H1 (cell line): ENCODE data around the gene STYXL1. TPM values are rescaled to one million over a fixed set of nuclear protein-coding genes. Genes with fewer than 3 reads are reported as not detected.

ENCODE experiments used
- CTCF ChIA-PET: fragments of 300-600 bp; sonication (Branson Sonifier 250); formaldehyde crosslinking; loops from one replicate; lab custom pipeline; 2021; ENCODE audit not compliant: partially characterized antibody; lab: Charles Lee
- POLR2A ChIA-PET: fragments of 300-600 bp; sonication (Branson Sonifier 250); formaldehyde crosslinking; loops from one replicate; lab custom pipeline; 2021; ENCODE audit warnings: inconsistent platforms; ENCODE audit not compliant: partially characterized antibody; lab: Charles Lee
- DNase-seq, 2 experiments: peaks; one replicate each; pipeline versions ENCODE4 v3.0.0 to v3.0.0-alpha.2; 2010 to 2022; ENCODE audit warnings: low spot score in 2 of 2, low read depth in 1 of 2, mixed read lengths in 1 of 2
- FAIRE-seq: peaks from 2 replicates; lab custom pipeline; 2011; peaks lifted over from hg19 to GRCh38; lab: Jason Lieb, UNC
- H2AFZ ChIP-seq: 2 replicates; pipeline ENCODE4 v1.8.1; 2012; ENCODE audit warnings: low read length, inconsistent platforms
- H2AK5ac ChIP-seq: 2 replicates; pipeline ENCODE4 v1.6.1; 2013; ENCODE audit warnings: low read depth, low read length
- H2BK120ac ChIP-seq: replicated peaks from 2 replicates; pipeline ENCODE3; 2013; ENCODE audit warnings: low read depth, low read length, inconsistent platforms
- H2BK12ac ChIP-seq: 2 replicates; pipeline ENCODE4 v1.6.1; 2013; ENCODE audit warnings: low read depth, low read length
- H2BK15ac ChIP-seq: 2 replicates; pipeline ENCODE4 v1.6.1; 2013; ENCODE audit warnings: low read length
- H2BK20ac ChIP-seq: 2 replicates; pipeline ENCODE4 v1.6.1; 2013; ENCODE audit warnings: low read length
- H2BK5ac ChIP-seq: 2 replicates; pipeline ENCODE4 v1.6.1; 2013; ENCODE audit warnings: low read depth, low read length
- H3K14ac ChIP-seq: 2 replicates; pipeline ENCODE4 v1.6.1; 2013; ENCODE audit warnings: inconsistent platforms; ENCODE audit not compliant: insufficient read length
- H3K18ac ChIP-seq: 2 replicates; pipeline ENCODE4 v1.6.1; 2013; ENCODE audit warnings: low read length; ENCODE audit errors: extremely low read depth
- H3K23ac ChIP-seq: 2 replicates; pipeline ENCODE4 v1.6.1; 2013; ENCODE audit warnings: inconsistent platforms; ENCODE audit not compliant: insufficient read length
- H3K23me2 ChIP-seq: 2 replicates; pipeline ENCODE4 v1.6.1; 2013; ENCODE audit warnings: low read depth, low read length
- H3K27ac ChIP-seq: 2 replicates; pipeline ENCODE4 v1.6.1; 2011; ENCODE audit warnings: low read depth, low read length, inconsistent platforms
- H3K27me3 ChIP-seq, 4 experiments: replicated peaks in 1 of 4; 1 replicate in 1 of 4; 2 replicates in 3 of 4; pipeline versions ENCODE4 v1.6.1 to v1.8.1; 2011 to 2013; ENCODE audit warnings: low read length in 3 of 4, mild to moderate bottlenecking in 3 of 4, inconsistent platforms in 2 of 4, mixed read lengths in 2 of 4, moderate library complexity in 1 of 4; ENCODE audit not compliant: control insufficient read depth in 3 of 4, insufficient read depth in 3 of 4; ENCODE audit errors: extremely low read depth in 1 of 4
- H3K36me3 ChIP-seq, 4 experiments: 2 replicates each; pipeline versions ENCODE4 v1.6.1 to v1.8.1; 2011 to 2013; ENCODE audit warnings: mild to moderate bottlenecking in 4 of 4, low read length in 3 of 4, moderate library complexity in 2 of 4, control low read depth in 1 of 4, inconsistent platforms in 1 of 4; ENCODE audit not compliant: insufficient read depth in 4 of 4, control insufficient read depth in 2 of 4
- H3K4ac ChIP-seq: replicated peaks from 2 replicates; pipeline ENCODE3; 2013; ENCODE audit warnings: low read length, low read depth, mixed read lengths, inconsistent platforms; ENCODE audit not compliant: insufficient read length
- H3K4me1 ChIP-seq, 4 experiments: replicated peaks in 1 of 4; 1 replicate in 1 of 4; 2 replicates in 3 of 4; pipeline versions ENCODE4 v1.6.1 to v1.8.1; 2011 to 2013; ENCODE audit warnings: low read length in 3 of 4, inconsistent platforms in 2 of 4, mixed read lengths in 1 of 4; ENCODE audit not compliant: insufficient read depth in 4 of 4, control insufficient read depth in 3 of 4
- H3K4me2 ChIP-seq, 2 experiments: 2 replicates each; pipeline versions ENCODE4 v1.6.1 to v1.8.1; 2011 to 2013; ENCODE audit warnings: low read depth in 2 of 2, low read length in 2 of 2, control low read depth in 1 of 2, inconsistent platforms in 1 of 2, mild to moderate bottlenecking in 1 of 2; ENCODE audit not compliant: insufficient read depth in 1 of 2
- H3K4me3 ChIP-seq, 4 experiments: fragments of 200-600, 300-600 bp in 1 of 4; sonication (generic), shearing (Covaris generic), sonication (Bioruptor Twin) in 1 of 4; 2 replicates each; pipeline versions ENCODE4 v1.5.1 to v1.8.1; 2011 to 2016; ENCODE audit warnings: low read length in 4 of 4, low read depth in 3 of 4, control low read depth in 2 of 4, inconsistent platforms in 2 of 4, mild to moderate bottlenecking in 2 of 4, mixed read lengths in 1 of 4, moderate library complexity in 1 of 4; ENCODE audit not compliant: insufficient read depth in 2 of 4; ENCODE audit errors: extremely low read depth in 1 of 4
- H3K56ac ChIP-seq: replicated peaks from 2 replicates; pipeline ENCODE3; 2013; ENCODE audit warnings: low read depth, mild to moderate bottlenecking, mixed read lengths, low read length, inconsistent platforms; ENCODE audit not compliant: insufficient read length
- H3K79me1 ChIP-seq: 2 replicates; pipeline ENCODE4 v1.6.1; 2013; ENCODE audit warnings: low read depth, low read length, control low read depth
- H3K79me2 ChIP-seq, 2 experiments: 2 replicates each; pipeline versions ENCODE4 v1.6.1 to v1.8.1; 2012 to 2013; ENCODE audit warnings: low read length in 2 of 2, mild to moderate bottlenecking in 2 of 2, inconsistent platforms in 1 of 2; ENCODE audit not compliant: insufficient read depth in 2 of 2, control insufficient read depth in 1 of 2
- H3K9ac ChIP-seq, 4 experiments: replicated peaks in 1 of 4; 1 replicate in 1 of 4; 2 replicates in 3 of 4; pipeline versions ENCODE4 v1.6.1 to v1.8.1; 2011 to 2013; ENCODE audit warnings: low read depth in 3 of 4, low read length in 3 of 4, control low read depth in 2 of 4, mild to moderate bottlenecking in 2 of 4, moderate library complexity in 2 of 4, inconsistent platforms in 1 of 4; ENCODE audit errors: extremely low read depth in 1 of 4
- H3K9me3 ChIP-seq, 2 experiments: 2 replicates each; pipeline versions ENCODE4 v1.6.1 to v1.8.1; 2012 to 2013; ENCODE audit warnings: mild to moderate bottlenecking in 2 of 2, moderate library complexity in 2 of 2, control low read depth in 1 of 2, inconsistent platforms in 1 of 2, low read depth in 1 of 2, low read length in 1 of 2, mixed read lengths in 1 of 2; ENCODE audit not compliant: insufficient read depth in 2 of 2
- H4K20me1 ChIP-seq, 2 experiments: replicated peaks in 1 of 2; 2 replicates each; pipeline versions ENCODE3 to v1.8.1; 2011 to 2013; ENCODE audit warnings: inconsistent platforms in 2 of 2, low read length in 2 of 2, mild to moderate bottlenecking in 1 of 2; ENCODE audit not compliant: insufficient read depth in 2 of 2, control insufficient read depth in 1 of 2
- H4K5ac ChIP-seq: 2 replicates; pipeline ENCODE4 v1.6.1; 2013; ENCODE audit warnings: low read length, low read depth, mixed read lengths, inconsistent platforms; ENCODE audit not compliant: insufficient read length
- H4K8ac ChIP-seq: 2 replicates; pipeline ENCODE4 v1.8.0; 2013; ENCODE audit warnings: mild to moderate bottlenecking, moderate library complexity, low read length, inconsistent platforms; ENCODE audit not compliant: insufficient read depth; ENCODE audit errors: extremely low read depth
- H4K91ac ChIP-seq: replicated peaks from 2 replicates; pipeline ENCODE3; 2013; ENCODE audit warnings: low read length, mixed read lengths, inconsistent platforms; ENCODE audit not compliant: insufficient read length
- ASH2L ChIP-seq: fragments of 200-600, 300-600 bp; sonication (generic); IDR thresholded peaks from one replicate; pipeline ENCODE4 v1.7.1; 2017; ENCODE audit warnings: low read length
- CEBPB ChIP-seq: IDR thresholded peaks from 2 replicates; pipeline ENCODE4 v1.6.1; 2012; ENCODE audit warnings: low read depth, low read length
- CHD1 ChIP-seq: IDR thresholded peaks from 2 replicates; pipeline ENCODE4 v1.6.1; 2012; ENCODE audit warnings: low read depth, low read length, improper control_type of control experiment
- E2F6 ChIP-seq: IDR thresholded peaks from 2 replicates; pipeline ENCODE4 v1.6.1; 2012; ENCODE audit warnings: inconsistent platforms
- EZH2 ChIP-seq: fragments of 200-600 bp; sonication (generic); IDR thresholded peaks from 2 replicates; pipeline ENCODE4 v1.7.1; 2012; ENCODE audit warnings: low read depth, mild to moderate bottlenecking, moderate library complexity, low read length, inconsistent platforms; ENCODE audit not compliant: severe bottlenecking
- FOSL1 ChIP-seq: IDR thresholded peaks from 2 replicates; pipeline ENCODE4 v1.6.1; 2011; ENCODE audit warnings: mild to moderate bottlenecking, low read depth, low read length, moderate library complexity; ENCODE audit not compliant: insufficient read depth
- KDM1A ChIP-seq: fragments of 200-600, 300-600 bp; sonication (generic); IDR thresholded peaks from 2 replicates; pipeline ENCODE4 v1.7.1; 2016; ENCODE audit warnings: mild to moderate bottlenecking, low read length, borderline replicate concordance
- RFX5 ChIP-seq: IDR thresholded peaks from 2 replicates; pipeline ENCODE4 v1.6.1; 2011; ENCODE audit warnings: low read depth, low read length, improper control_type of control experiment, borderline replicate concordance
- RNF2 ChIP-seq: fragments of 200-900, 300-1000 bp; sonication (generic); IDR thresholded peaks from 2 replicates; pipeline ENCODE4 v1.7.1; 2016; ENCODE audit warnings: borderline replicate concordance, low read depth, mild to moderate bottlenecking, antibody characterized with exemption, low read length; ENCODE audit not compliant: poor library complexity, severe bottlenecking; ENCODE audit errors: missing control alignments
- SIN3A ChIP-seq, 2 experiments: IDR thresholded peaks in 1 of 2; conservative IDR thresholded peaks in 1 of 2; 2 replicates each; pipeline ENCODE4 v1.6.1; 2011 to 2012; ENCODE audit warnings: low read length in 2 of 2, improper control_type of control experiment in 1 of 2, low read depth in 1 of 2, mild to moderate bottlenecking in 1 of 2
- SP4 ChIP-seq: IDR thresholded peaks from 2 replicates; pipeline ENCODE4 v1.6.1; 2012; ENCODE audit warnings: low read length, inconsistent platforms
- WGBS, 2 experiments: shearing (Covaris generic) in 1 of 2; methylation state at CpG; one replicate each; pipeline versions ENCODE4 v1.1.6 to v1.1.7; 2013 to 2015; ENCODE audit warnings: low lambda C conversion rate in 2 of 2, mixed read lengths in 2 of 2, inconsistent platforms in 1 of 2, low coverage in 1 of 2, missing lambda C conversion rate in 1 of 2; ENCODE audit not compliant: insufficient replicate concordance in 2 of 2, insufficient coverage in 1 of 2, insufficient read length in 1 of 2; ENCODE audit errors: extremely low coverage in 1 of 2, missing lambda C conversion rate in 1 of 2; 5-methylcytosine and 5-hydroxymethylcytosine counted together
- polyA plus RNA-seq, 7 experiments: library from polyadenylated mRNA; depleted of rRNA in 3 of 7; stranded (reverse) in 5 of 7; unstranded in 2 of 7; fragments of >200 nt in 5 of 7; fragments of 200-250 nt in 2 of 7; gene quantifications; 1 replicate in 5 of 7; 2 replicates in 1 of 7; 4 replicates in 1 of 7; pipeline versions ENCODE4 v1.2.1 to v1.2.3, GENCODE V29; 2011 to 2013; ENCODE audit warnings: missing spikeins in 2 of 7, mixed read lengths in 2 of 7
- total RNA-seq: library from RNA; stranded (reverse); fragmentation: NEBNext Ultra II Directional; extraction: Animal tissue kit (Norgen Biotek cat#: 25700); gene quantifications from 2 replicates; pipeline ENCODE4 v1.2.1, GENCODE V29; 2021
- TF ChIP-seq, protein P1 (sequence below): IDR thresholded peaks from 2 replicates; pipeline ENCODE4 v1.6.1; 2011; ENCODE audit warnings: low read depth, mild to moderate bottlenecking, low read length; ENCODE audit not compliant: insufficient read depth

Gene STYXL1
- total and polyA plus RNA-seq, 2 of the 8 experiments (the other 6 are each of a cell fraction or from before 2014, with no cell fraction given): 32.3 to 53.9 TPM

- Histone ChIP-seq H3K4me3 (no peak overlapping the region), H2BK15ac (no peak overlapping the region), H3K4me1 (no peaks in the 10 kb centered on the region), H4K91ac (no peak overlapping the region), H3K23ac (no peak overlapping the region), H2BK5ac (no peak overlapping the region), H2BK20ac (no peak overlapping the region), H3K23me2 (no peaks in the 10 kb centered on the region), H2AFZ (no peak overlapping the region), H2AK5ac (no peak overlapping the region), H3K9ac (no peak overlapping the region), H3K4me2 (no peak overlapping the region), H3K56ac (no peak overlapping the region), H4K20me1 (no peaks in the 10 kb centered on the region), H3K18ac (no peak overlapping the region), H3K9me3 (no peaks in the 10 kb centered on the region), H3K27ac (no peak overlapping the region), H2BK120ac (no peak overlapping the region), H3K79me1 (no peaks in the 10 kb centered on the region), H3K79me2 (no peaks in the 10 kb centered on the region), H4K8ac (no peak overlapping the region), H2BK12ac (no peak overlapping the region), H3K36me3 (no peaks in the 10 kb centered on the region), H3K4ac (no peak overlapping the region), H3K27me3 (no peaks in the 10 kb centered on the region), H3K14ac (no peak overlapping the region), H4K5ac (no peak overlapping the region)
- WGBS, 2 experiments: 89% methylated on average over 8 of the region's 8 CpGs; no CpG with 5 or more reads in 1 of the 2 experiments
- CTCF ChIA-PET: interaction anchor here (0.8 to 5.3 kb wide), 4 partner anchors 9 to 145 kb away, joined by 3 to 43 read pairs (median 4); no protein-coding TSS in a partner anchor
- DNase-seq (no peak), FAIRE-seq (no peak)
- POLR2A ChIA-PET: interaction anchor here (0.6 to 1.5 kb wide), 3 partner anchors 35 to 96 kb away, joined by 3 to 8 read pairs (median 4); partner anchors contain the start of genes MDH2, POR and STYXL1
- TF ChIP-seq CEBPB (no peak), RNF2 (no peak), RFX5 (no peak), SP4 (no peak), KDM1A (no peak), ASH2L (no peak), FOSL1 (no peak), SIN3A (conservative IDR thresholded peaks at IDR 0.05 in 1 of 2, IDR thresholded peaks at IDR 0.05 in 1 of 2; ENCODE audit: low read depth in 1 of 2, low read length in 2 of 2) (no peak), E2F6 (no peak), EZH2 (no peak), CHD1 (no peak)
- TF ChIP-seq, protein P1, sequence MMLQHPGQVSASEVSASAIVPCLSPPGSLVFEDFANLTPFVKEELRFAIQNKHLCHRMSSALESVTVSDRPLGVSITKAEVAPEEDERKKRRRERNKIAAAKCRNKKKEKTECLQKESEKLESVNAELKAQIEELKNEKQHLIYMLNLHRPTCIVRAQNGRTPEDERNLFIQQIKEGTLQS: no peak
These were observed 36.3 kb downstream of the STYXL1 start for GRCh38 chr7:76011442-76011861.
